Measurements from ENCODE around the gene CIAO2B.
"Not testable (repeated sequence)": the region's sequence is repeated elsewhere in the genome, so short reads cannot be mapped to it uniquely, and the experiment has no call there.

The CIAO2B gene

DNA sequence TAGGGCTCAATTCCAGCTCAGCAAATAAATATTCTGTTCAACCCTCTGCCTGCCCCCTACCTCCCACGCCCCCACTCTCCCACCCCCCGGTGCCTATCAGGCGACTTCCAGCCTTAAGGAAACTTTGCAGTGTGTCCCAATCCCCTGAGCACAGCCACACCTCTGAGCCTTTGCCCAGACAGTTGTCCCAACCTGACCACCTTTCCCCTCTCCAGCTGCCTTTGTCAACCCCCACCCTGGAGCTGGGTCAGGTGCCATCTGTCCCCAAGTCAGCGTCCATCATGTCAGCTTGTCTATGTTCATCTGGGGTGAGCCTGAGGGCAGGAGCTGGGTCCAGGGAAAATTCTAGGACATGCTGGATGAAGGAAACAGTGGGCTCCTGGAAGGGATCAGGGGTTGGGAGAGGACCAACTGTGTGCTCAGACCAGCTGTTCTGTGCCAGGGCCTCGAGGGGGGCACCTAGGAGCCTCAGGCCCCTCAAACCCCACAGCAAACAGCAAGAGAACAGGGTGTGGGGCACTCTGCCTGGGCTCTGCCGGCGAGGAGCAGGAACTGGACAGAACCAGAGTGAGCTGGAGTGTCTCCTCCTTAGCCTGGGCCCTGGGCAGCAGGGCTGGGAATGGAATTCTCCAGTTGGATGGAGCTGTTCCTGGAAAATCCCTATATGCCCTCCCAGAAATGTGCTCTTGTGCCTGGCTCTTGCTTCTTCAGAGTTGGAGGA is 33.3 kb downstream of the CIAO2B start:
- peaks cover 3% of the 10 kb centered on the region for H3K36me3 Mint-ChIP-seq (ENCODE audit: low read depth)
- no peak overlapping the region for H3K4me3 Mint-ChIP-seq

DNA sequence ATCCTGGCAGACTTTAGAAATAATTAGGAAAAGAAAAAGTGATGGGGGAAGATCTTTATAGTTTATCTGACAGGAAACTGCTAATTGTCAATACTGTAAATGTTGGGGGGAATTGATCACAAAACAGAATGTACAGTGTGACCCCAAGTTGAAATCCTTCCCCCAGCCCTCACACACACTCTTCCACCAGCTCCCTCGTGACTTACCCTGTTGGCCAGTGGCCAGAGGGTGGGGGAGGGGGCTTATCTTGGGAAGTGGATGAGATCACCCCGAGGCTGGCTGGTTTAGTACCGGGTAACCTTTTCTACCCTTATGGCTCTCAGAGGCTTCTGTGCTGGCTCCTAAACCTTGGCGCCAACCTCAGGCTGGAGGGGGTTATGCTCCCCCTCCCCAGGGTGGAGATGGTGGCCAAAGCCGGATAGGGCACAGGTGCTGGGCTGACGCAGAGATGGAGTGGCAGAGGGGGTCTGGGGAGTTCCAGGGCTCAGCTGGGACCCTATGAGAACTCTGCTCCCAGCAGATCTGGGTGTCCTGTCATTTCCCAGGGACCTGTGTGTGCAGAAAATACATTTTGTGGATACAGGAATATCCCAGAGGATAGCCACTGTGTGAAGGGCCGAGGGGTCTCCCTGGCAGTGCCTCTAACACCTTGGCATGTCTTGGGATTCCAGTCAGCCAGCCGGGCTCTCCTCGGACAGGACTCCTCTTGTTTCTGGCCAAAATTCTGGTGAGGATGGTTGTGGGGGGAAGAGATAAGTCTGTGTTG is 34.1 kb downstream of the CIAO2B start:
- no peaks in the 10 kb centered on the region for H3K4me1 Mint-ChIP-seq (ENCODE audit: low read depth)
- no peak overlapping the region for H3K4me3 Mint-ChIP-seq
- H3K27ac Mint-ChIP-seq: no peak overlapping the region
- DNase-seq: no peak
- no peaks in the 10 kb centered on the region for H3K9me3 Mint-ChIP-seq
- H3K27me3 Mint-ChIP-seq: no peaks in the 10 kb centered on the region
- H3K36me3 Mint-ChIP-seq (ENCODE audit: low read depth): peaks cover 4% of the 10 kb centered on the region

More for the DNA sequence above, 33.3 kb downstream of the CIAO2B start:
- Mint-ChIP-seq H3K4me1 (ENCODE audit: low read depth) (peaks cover 2% of the 10 kb centered on the region), H3K27me3 (no peaks in the 10 kb centered on the region), H3K9me3 (no peaks in the 10 kb centered on the region), H3K27ac (no peak overlapping the region)
- no peak for DNase-seq

DNA sequence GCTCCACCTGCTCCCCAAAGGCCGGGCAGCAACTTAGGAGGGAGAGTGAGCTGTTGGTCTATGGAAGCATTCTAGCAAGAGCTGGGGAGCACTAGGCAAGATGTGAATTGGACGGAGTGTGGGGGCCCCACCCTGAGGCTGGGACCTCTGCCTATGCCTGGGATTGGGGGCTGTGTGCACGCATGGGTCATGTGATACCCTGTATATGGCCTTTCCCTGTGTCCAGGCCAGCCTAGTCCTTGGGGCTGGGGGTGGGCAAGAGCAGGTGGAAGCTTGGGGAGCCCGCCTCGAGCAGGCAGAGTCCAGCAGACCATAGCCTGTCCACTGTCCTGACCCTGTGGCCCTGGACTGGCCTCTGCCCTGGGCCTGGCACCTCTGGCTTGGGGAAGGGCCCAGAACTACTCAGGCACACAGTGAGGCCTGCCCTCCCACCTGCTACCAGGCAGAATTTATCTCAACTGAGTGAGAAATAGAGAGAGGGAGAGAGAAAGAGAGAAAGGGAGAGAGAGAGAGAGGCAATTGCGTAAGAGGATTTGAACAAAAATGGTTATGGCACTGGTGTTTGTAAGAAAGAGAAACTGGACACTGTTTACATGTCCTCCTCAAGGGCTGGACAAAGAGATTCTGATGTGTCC is 34.8 kb downstream of the CIAO2B start:
- H3K36me3 Mint-ChIP-seq (ENCODE audit: low read depth): peaks cover 11% of the 10 kb centered on the region
- no peaks in the 10 kb centered on the region for H3K27me3 Mint-ChIP-seq
- H3K27ac Mint-ChIP-seq: no peak overlapping the region
- DNase-seq: no peak
- H3K4me1 Mint-ChIP-seq (ENCODE audit: low read depth): no peaks in the 10 kb centered on the region
- H3K9me3 Mint-ChIP-seq: no peaks in the 10 kb centered on the region
- no peak overlapping the region for H3K4me3 Mint-ChIP-seq

DNA sequence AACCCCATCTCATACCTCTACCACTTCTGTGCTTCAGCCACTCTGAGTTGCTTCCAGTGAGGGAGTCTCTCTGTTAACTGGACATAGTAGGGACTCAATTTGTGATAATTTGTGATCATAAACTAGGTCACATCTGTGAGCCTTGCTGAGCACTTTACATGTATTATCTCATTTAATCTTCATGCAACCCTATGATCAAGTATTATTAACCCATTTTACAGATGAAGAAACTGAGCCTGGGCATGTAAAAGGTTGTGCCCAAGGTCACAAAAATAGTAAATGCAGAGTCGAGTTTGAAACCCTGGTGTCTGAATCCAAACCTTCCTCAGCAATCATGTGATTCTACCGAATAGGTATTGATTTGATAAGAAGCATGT is 35.3 kb downstream of the CIAO2B start:
- Mint-ChIP-seq H3K4me3 (no peak overlapping the region), H3K9me3 (no peaks in the 10 kb centered on the region), H3K27me3 (no peaks in the 10 kb centered on the region), H3K36me3 (ENCODE audit: low read depth) (peaks cover 16% of the 10 kb centered on the region), H3K27ac (no peak overlapping the region), H3K4me1 (ENCODE audit: low read depth) (no peaks in the 10 kb centered on the region)
- no peak for DNase-seq

DNA sequence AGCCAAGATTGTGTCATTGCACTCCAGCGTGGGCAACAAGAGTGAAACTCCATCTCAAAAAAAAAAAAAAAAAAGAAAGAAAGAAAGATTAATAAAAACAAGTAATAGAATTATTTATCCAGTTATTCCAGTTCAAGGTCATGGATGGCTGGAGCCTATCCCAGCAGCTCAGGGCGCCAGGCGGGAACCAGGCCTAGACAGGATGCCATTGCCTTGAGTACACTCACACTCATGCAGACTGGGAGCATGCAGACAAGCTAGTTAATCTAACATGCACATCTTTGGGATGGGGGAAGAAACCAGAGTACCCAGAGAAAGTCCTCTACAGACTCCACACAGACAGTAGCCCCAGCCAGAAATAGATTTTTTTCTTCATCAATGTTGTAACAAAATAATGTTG is 36.0 kb downstream of the CIAO2B start:
- no peak for DNase-seq
- Mint-ChIP-seq H3K27ac (no peak overlapping the region), H3K9me3 (no peaks in the 10 kb centered on the region), H3K27me3 (no peaks in the 10 kb centered on the region), H3K4me1 (ENCODE audit: low read depth) (peaks cover under 1% of the 10 kb centered on the region), H3K36me3 (ENCODE audit: low read depth) (peaks cover 18% of the 10 kb centered on the region), H3K4me3 (no peak overlapping the region)

DNA sequence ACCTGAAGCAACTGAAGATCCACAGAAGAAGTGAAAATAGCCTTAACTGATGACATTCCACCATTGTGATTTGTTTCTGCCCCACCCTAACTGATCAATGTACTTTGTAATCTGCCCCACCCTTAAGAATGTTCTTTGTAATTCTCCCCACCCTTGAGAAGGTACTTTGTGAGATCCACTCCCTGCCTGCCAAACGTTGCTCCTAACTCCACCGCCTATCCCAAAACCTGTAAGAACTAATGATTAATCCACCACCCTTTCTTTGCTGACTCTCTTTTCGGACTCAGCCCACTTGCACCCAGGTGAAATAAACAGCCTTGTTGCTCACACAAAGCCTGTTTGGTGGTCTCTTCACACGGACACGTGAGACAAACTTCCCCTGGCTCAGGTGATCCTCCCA is 37.5 kb downstream of the CIAO2B start:
- not testable (repeated sequence) for H3K9me3 Mint-ChIP-seq; H3K27ac Mint-ChIP-seq; H3K4me1 Mint-ChIP-seq (ENCODE audit: low read depth); DNase-seq; H3K27me3 Mint-ChIP-seq; H3K4me3 Mint-ChIP-seq
- H3K36me3 Mint-ChIP-seq (ENCODE audit: low read depth): peaks cover 25% of the 10 kb centered on the region

DNA sequence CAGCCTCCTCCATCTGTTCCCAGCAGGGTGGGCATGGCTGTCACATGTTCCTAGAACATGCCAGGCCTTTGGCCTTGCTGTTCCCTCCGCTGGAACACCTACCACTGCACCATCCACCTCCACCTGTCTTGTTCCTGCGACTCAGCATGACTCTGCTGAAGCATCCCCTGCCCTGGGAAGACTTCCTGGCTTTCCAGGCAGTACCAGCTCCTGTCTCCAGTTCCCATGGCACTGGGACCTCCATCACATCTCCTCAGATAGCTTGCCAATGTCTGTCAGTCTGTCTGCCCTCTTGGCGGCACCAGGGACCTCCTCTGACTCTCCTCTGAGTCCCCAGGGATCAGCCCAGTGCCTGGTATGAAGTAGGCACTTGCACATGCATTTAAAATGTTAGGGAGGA is 38.2 kb downstream of the CIAO2B start:
- H3K4me1 Mint-ChIP-seq (ENCODE audit: low read depth): peaks cover 8% of the 10 kb centered on the region
- no peak for DNase-seq
- no peaks in the 10 kb centered on the region for H3K27me3 Mint-ChIP-seq
- H3K36me3 Mint-ChIP-seq (ENCODE audit: low read depth): peaks cover 31% of the 10 kb centered on the region
- no peaks in the 10 kb centered on the region for H3K9me3 Mint-ChIP-seq
- H3K4me3 Mint-ChIP-seq: no peak overlapping the region
- H3K27ac Mint-ChIP-seq: no peak overlapping the region

DNA sequence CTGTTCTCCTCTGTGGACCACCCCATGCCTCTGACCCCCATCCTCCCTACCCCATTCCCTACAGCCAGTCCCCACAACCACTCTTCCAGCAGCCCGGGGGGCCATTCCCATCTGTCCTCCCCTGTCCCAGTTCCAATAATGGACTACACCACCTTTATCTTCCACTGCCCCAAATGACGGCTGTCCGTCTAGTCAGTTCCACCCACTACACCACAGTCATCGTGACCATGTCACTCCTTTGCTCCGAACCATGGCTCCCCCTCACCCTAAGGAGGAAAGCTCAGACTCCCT is 38.6 kb downstream of the CIAO2B start:
- peaks cover 8% of the 10 kb centered on the region for H3K4me1 Mint-ChIP-seq (ENCODE audit: low read depth)
- H3K9me3 Mint-ChIP-seq: no peaks in the 10 kb centered on the region
- H3K4me3 Mint-ChIP-seq: no peak overlapping the region
- no peak for DNase-seq
- H3K27me3 Mint-ChIP-seq: no peaks in the 10 kb centered on the region
- no peak overlapping the region for H3K27ac Mint-ChIP-seq
- peaks cover 35% of the 10 kb centered on the region for H3K36me3 Mint-ChIP-seq (ENCODE audit: low read depth)

DNA sequence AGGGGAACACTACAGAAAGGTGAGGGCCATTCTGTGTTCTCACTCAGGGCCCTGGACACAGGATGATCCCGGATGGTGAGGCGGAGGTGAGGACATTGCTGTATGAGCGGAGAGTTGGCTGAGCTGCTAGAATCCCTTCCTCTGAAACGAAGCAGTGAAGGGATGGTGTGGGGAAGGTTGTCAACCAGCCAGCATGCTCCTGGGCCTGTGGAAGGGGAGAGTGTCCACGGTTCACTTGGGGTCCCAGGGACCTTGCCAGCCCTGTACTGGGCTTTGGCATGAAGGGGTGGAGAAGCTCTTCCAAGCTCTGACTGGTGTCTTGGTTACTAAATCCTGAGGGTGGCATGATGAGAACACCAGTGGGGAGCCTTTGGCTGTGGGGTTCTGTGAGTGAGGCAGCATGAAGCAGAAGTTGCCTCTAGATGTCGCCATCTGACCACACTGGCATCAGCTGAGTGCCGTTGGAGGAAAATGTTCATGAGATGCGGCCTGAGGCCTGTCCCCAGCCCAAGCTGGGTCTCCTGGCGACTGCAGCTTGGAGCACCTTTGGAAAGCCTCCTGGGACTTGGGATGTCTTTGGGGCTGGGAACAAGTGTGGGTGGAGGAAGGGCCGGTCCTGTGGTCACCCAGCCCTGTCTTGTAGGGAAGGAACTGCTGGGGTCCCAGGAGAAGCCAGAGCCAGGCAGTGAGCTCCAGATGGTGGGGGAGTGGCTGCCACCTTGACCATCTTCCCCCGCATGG is 39.1 kb downstream of the CIAO2B start:
- Mint-ChIP-seq H3K27me3 (no peaks in the 10 kb centered on the region), H3K36me3 (ENCODE audit: low read depth) (peaks cover 39% of the 10 kb centered on the region), H3K9me3 (no peaks in the 10 kb centered on the region), H3K27ac (no peak overlapping the region), H3K4me1 (ENCODE audit: low read depth) (peaks cover 8% of the 10 kb centered on the region), H3K4me3 (no peak overlapping the region)
- DNase-seq: peak; percentile 69

DNA sequence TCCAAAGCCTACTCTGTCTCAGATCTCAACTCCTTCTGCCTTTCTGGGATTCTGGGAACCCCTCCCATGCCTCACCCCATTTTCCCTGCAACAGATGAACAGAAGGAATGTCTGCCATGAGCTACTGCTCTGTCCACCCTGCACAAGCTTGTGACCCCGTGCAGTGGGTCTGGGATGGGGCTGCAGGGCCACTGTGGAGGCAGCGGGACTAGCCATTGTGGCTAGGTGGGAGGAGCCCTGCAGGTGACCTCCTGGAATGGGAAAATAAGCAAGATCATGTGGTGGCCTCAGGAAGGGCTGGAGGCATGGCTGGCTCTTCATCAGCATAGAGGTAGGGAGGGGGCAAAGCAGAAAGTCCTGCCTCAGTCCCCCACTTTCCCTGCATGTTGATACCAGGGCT is 40.1 kb downstream of the CIAO2B start:
- H3K9me3 Mint-ChIP-seq: no peaks in the 10 kb centered on the region
- H3K27ac Mint-ChIP-seq: peak overlapping the region; percentile 52
- peaks cover 12% of the 10 kb centered on the region for H3K4me1 Mint-ChIP-seq (ENCODE audit: low read depth)
- no peaks in the 10 kb centered on the region for H3K27me3 Mint-ChIP-seq
- no peak overlapping the region for H3K4me3 Mint-ChIP-seq
- no peak for DNase-seq
- H3K36me3 Mint-ChIP-seq (ENCODE audit: low read depth): peaks cover 45% of the 10 kb centered on the region

DNA sequence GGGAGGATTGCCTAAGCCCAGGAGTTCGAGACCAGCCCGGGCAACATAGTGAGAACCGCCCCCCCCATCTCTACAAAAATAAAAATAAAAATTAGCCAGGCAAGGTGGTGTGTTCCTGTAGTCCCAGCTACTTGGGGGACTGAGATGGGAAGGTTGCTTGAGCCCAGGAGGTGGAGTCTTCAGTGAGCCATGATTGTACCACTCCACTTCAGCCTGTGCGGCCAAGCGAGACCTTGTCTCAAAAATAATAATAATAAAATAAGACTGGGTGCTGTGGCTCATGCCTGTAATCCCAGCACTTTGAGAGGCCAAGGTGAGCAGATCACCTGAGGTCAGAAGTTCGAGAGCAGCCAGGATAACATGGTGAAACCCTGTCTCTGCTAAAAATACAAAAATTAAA is 42.4 kb downstream of the CIAO2B start:
- DNase-seq: no peak
- Mint-ChIP-seq H3K4me1 (ENCODE audit: low read depth) (peaks cover 31% of the 10 kb centered on the region), H3K27me3 (no peaks in the 10 kb centered on the region), H3K4me3 (no peak overlapping the region), H3K36me3 (ENCODE audit: low read depth) (peaks cover 66% of the 10 kb centered on the region), H3K27ac (no peak overlapping the region), H3K9me3 (no peaks in the 10 kb centered on the region)

DNA sequence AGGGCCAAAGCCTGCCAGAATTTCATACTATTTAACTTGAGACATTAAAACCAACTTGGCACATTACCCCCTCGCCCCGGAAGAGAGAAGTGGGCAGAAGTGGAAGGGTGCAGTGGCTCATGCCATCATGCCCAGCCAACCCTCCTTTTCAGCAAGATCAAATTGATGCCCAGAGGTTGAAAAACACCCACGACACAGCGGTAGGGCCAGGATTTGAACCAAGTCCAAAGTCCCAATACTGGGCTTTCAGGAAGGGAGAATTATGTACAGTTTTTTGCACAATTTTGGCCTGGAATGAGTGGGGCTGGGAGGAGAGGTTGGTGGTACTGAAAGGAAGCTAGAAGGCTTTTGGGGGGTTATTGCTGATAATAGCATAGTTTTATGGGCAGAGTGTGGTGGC is 42.8 kb downstream of the CIAO2B start:
- Mint-ChIP-seq H3K36me3 (ENCODE audit: low read depth) (peaks cover 70% of the 10 kb centered on the region), H3K4me3 (no peak overlapping the region), H3K9me3 (no peaks in the 10 kb centered on the region), H3K4me1 (ENCODE audit: low read depth) (peaks cover 35% of the 10 kb centered on the region), H3K27me3 (no peaks in the 10 kb centered on the region), H3K27ac (peak overlapping the region; percentile 40)
- DNase-seq: no peak

DNA sequence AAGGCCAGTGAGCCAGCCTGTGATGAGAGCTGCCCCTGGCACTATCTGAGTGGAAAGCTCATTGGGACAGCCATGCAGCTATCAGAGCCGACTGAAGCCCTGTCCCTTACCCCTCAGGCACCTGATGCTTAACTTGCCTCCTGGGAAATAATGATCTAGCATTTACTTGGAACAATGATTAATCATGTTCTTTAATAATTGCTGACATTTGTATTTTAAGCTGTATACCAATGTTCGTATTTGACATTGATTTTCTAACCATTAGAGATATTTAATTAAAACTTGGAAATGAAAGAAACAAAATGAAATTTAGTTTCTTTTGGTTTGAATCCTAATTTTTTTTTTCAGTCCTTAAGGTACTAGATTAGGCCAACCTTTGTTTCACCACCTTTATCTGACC is 43.4 kb downstream of the CIAO2B start:
- DNase-seq: no peak
- Mint-ChIP-seq H3K4me3 (no peak overlapping the region), H3K27ac (peak overlapping the region; percentile 40), H3K27me3 (no peaks in the 10 kb centered on the region), H3K9me3 (no peaks in the 10 kb centered on the region), H3K36me3 (ENCODE audit: low read depth) (peaks cover 72% of the 10 kb centered on the region), H3K4me1 (ENCODE audit: low read depth) (peaks cover 40% of the 10 kb centered on the region)

DNA sequence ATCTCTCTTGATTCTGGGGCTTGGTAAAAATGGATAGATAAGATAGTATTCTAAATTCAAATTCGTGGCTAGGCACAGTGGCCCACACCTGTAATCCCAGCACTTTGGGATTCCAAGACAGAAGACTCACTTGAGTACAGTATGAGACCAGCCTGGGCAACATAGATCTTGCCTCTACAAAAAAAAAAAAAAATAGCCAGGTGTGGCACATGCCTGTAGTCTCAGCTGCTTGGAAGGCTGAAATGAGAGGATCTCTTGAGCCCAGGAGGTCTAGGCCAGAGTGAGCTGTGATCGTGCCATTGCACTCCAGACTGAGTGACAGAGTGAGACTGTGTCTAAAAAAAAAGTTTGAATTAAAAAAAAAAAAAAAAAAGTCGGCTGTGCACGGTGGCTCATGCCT is 44.6 kb downstream of the CIAO2B start:
- H3K27me3 Mint-ChIP-seq: no peaks in the 10 kb centered on the region
- peak overlapping the region; percentile 50 for H3K27ac Mint-ChIP-seq
- H3K36me3 Mint-ChIP-seq (ENCODE audit: low read depth): peaks cover 78% of the 10 kb centered on the region
- no peak for DNase-seq
- no peak overlapping the region for H3K4me3 Mint-ChIP-seq
- no peaks in the 10 kb centered on the region for H3K9me3 Mint-ChIP-seq
- H3K4me1 Mint-ChIP-seq (ENCODE audit: low read depth): peaks cover 52% of the 10 kb centered on the region
